K562 (cell line): Measurements from ENCODE around the gene CCDC7. TPM values are rescaled to one million over a fixed set of nuclear protein-coding genes. Genes with fewer than 3 reads are reported as not detected.

ENCODE experiments used
- CEBPB ChIP-seq: fragments of 450-650 bp; IDR thresholded peaks from 2 replicates; pipeline ENCODE4 v1.6.1; 2016; ENCODE audit warnings: missing genetic modification characterization, missing compliant biosample characterization
- ERF ChIP-seq: fragments of 450-650 bp; formaldehyde crosslinking; IDR thresholded peaks from 2 replicates; pipeline ENCODE4 v1.4.0; 2020; ENCODE audit warnings: mild to moderate bottlenecking, mixed read lengths
- GATA2 ChIP-seq: sonication (generic); formaldehyde crosslinking; IDR thresholded peaks from 2 replicates; pipeline ENCODE4 v1.4.0; 2020; ENCODE audit warnings: mild to moderate bottlenecking, missing genetic modification reagents
- HNRNPLL ChIP-seq: fragments of 200-400 bp; formaldehyde crosslinking; IDR thresholded peaks from 2 replicates; pipeline ENCODE4 v1.6.1; 2017; ENCODE audit warnings: low read length, low read depth, mild to moderate bottlenecking; ENCODE audit not compliant: poor library complexity, severe bottlenecking
- HNRNPUL1 ChIP-seq: fragments of 200-400 bp; formaldehyde crosslinking; IDR thresholded peaks from 2 replicates; pipeline ENCODE4 v1.6.1; 2017; ENCODE audit warnings: low read length
- JUNB ChIP-seq: fragments of 450-650 bp; formaldehyde crosslinking; conservative IDR thresholded peaks from 2 replicates; pipeline ENCODE4 v1.4.0; 2020; ENCODE audit warnings: mild to moderate bottlenecking
- KAT2B ChIP-seq: IDR thresholded peaks from one replicate; pipeline ENCODE4 v1.6.1; 2012; ENCODE audit warnings: low read depth, mild to moderate bottlenecking, control low read depth, inconsistent platforms, low read length, moderate library complexity
- NFYB ChIP-seq: IDR thresholded peaks from 2 replicates; pipeline ENCODE4 v1.6.1; 2011; ENCODE audit warnings: mild to moderate bottlenecking, moderate library complexity; ENCODE audit not compliant: insufficient read length; ENCODE audit errors: extremely low read depth
- NR3C1 ChIP-seq: sonication (generic); formaldehyde crosslinking; IDR thresholded peaks from 2 replicates; pipeline ENCODE4 v1.8.1; 2022; ENCODE audit warnings: missing genetic modification reagents
- SAP30 ChIP-seq: fragments of 200-600 bp; sonication (generic); IDR thresholded peaks from 2 replicates; pipeline ENCODE4 v1.6.1; 2012; ENCODE audit warnings: borderline replicate concordance, low read depth, mild to moderate bottlenecking, moderate library complexity, low read length, control low read depth, inconsistent platforms; ENCODE audit not compliant: insufficient read depth, poor library complexity, severe bottlenecking
- SP1 ChIP-seq: sonication (generic); formaldehyde crosslinking; IDR thresholded peaks from 2 replicates; pipeline ENCODE4 v1.8.1; 2022; ENCODE audit warnings: mild to moderate bottlenecking, missing genetic modification reagents
- STAT6 ChIP-seq: sonication (generic); formaldehyde crosslinking; IDR thresholded peaks from 2 replicates; pipeline ENCODE4 v1.8.1; 2023; ENCODE audit warnings: mild to moderate bottlenecking, missing genetic modification reagents
- TEAD4 ChIP-seq, 2 experiments: sonication (generic) in 1 of 2; formaldehyde crosslinking in 1 of 2; IDR thresholded peaks; 2 replicates each; pipeline versions ENCODE4 v1.6.1 to v1.8.0; 2012 to 2022; ENCODE audit warnings: borderline replicate concordance in 1 of 2, inconsistent platforms in 1 of 2, low read length in 1 of 2, mild to moderate bottlenecking in 1 of 2, missing genetic modification reagents in 1 of 2
- ZC3H8 ChIP-seq: fragments of 450-650 bp; IDR thresholded peaks from 2 replicates; pipeline ENCODE4 v1.6.1; 2017
- ZNF668 ChIP-seq: fragments of 250-450 bp; sonication (Bioruptor Pico); IDR thresholded peaks from 2 replicates; pipeline ENCODE4 v1.8.0; 2022; ENCODE audit warnings: mild to moderate bottlenecking, inconsistent platforms
- ZNF780A ChIP-seq: fragments of 250-450 bp; sonication (Bioruptor Pico); IDR thresholded peaks from 2 replicates; pipeline ENCODE4 v1.5.0; 2021; ENCODE audit warnings: mild to moderate bottlenecking
- polyA plus RNA-seq, 8 experiments: library from polyadenylated mRNA; depleted of rRNA in 4 of 8; stranded (reverse) in 5 of 8; unstranded in 3 of 8; fragments of >200 nt; fragmentation: Nextera tagmentation in 2 of 8; fragmentation: Illumina TruSeq in 1 of 8; extraction: Ambion mirVana in 2 of 8; extraction: Trizol in 1 of 8; gene quantifications; 2 replicates each; pipeline versions ENCODE4 v1.2.1 to v1.2.3, GENCODE V29; 2011 to 2014; ENCODE audit warnings: inconsistent platforms in 1 of 8, missing spikeins in 1 of 8
- total RNA-seq, 7 experiments: library from RNA; depleted of rRNA in 6 of 7; stranded (reverse); fragments of >200 nt in 6 of 7; fragmentation: Illumina TruSeq in 2 of 7; extraction: Trizol in 2 of 7; gene quantifications; 2 replicates each; pipeline versions ENCODE4 v1.2.1 to v1.2.3, GENCODE V29; 2011 to 2021; ENCODE audit warnings: low replicate concordance in 1 of 7
- TF ChIP-seq, protein P1 (sequence below): fragments of 250-450 bp; sonication (Bioruptor Pico); IDR thresholded peaks from 2 replicates; pipeline ENCODE4 v1.4.0; 2020; ENCODE audit warnings: borderline replicate concordance
- TF ChIP-seq, protein P2 (sequence below): fragments of 250-450 bp; sonication (Bioruptor Pico); IDR thresholded peaks from 2 replicates; pipeline ENCODE4 v1.8.0; 2022; ENCODE audit warnings: inconsistent platforms
- TF ChIP-seq, protein P3 (sequence below): sonication (generic); formaldehyde crosslinking; IDR thresholded peaks from 2 replicates; pipeline ENCODE4 v1.8.1; 2023; ENCODE audit warnings: mild to moderate bottlenecking, missing genetic modification reagents

CCDC7 gene
- total and polyA plus RNA-seq, 9 of the 15 experiments (the other 6 are each of a cell fraction or from before 2014, with no cell fraction given) = 1.5 to 6.6 (median 2.7) TPM

DNA sequence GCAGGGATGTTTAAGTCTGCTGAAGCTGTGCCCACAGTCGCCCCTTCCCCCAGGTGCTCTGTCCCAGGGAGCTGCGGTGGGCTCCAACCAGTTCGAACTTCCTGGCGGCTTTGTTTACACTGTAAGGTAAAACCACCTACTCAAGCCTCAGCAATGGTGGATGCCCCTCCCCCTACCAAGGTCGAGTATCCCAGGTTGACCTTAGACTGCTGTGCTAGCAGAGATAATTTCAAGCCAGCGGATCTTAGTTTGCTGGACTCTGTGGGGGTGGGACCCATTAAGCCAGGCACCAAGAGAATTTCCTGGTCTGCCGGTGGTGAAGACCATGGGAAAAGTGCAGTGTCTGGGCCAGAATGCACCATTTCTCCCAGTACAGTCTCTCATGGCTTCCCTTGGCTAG, 56.0 kb downstream of the CCDC7 start (continued):
- TF ChIP-seq, protein P1, sequence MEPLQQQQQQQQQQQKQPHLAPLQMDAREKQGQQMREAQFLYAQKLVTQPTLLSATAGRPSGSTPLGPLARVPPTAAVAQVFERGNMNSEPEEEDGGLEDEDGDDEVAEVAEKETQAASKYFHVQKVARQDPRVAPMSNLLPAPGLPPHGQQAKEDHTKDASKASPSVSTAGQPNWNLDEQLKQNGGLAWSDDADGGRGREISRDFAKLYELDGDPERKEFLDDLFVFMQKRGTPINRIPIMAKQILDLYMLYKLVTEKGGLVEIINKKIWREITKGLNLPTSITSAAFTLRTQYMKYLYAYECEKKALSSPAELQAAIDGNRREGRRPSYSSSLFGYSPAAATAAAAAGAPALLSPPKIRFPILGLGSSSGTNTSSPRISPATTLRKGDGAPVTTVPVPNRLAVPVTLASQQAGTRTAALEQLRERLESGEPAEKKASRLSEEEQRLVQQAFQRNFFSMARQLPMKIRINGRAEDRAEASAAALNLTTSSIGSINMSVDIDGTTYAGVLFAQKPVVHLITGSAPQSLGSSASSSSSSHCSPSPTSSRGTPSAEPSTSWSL (CRISPR knock-in tag) = no peak
- TF ChIP-seq TEAD4 (IDR thresholded peaks at IDR 0.05; ENCODE audit: low read length) = peak; percentile 73
- TF ChIP-seq TEAD4 (CRISPR knock-in tag; IDR thresholded peaks at IDR 0.05; ENCODE audit: borderline replicate concordance) = no peak
- TF ChIP-seq SP1 = no peak
- TF ChIP-seq ZNF668 (CRISPR knock-in tag) = no peak
- TF ChIP-seq HNRNPLL = no peak
- no peak for TF ChIP-seq NR3C1 (CRISPR knock-in tag)
- no peak for TF ChIP-seq ZC3H8
- TF ChIP-seq JUNB (CRISPR knock-in tag) = no peak
- TF ChIP-seq NFYB = no peak
- no peak for TF ChIP-seq KAT2B
- TF ChIP-seq GATA2 = no peak
- TF ChIP-seq, protein P2, sequence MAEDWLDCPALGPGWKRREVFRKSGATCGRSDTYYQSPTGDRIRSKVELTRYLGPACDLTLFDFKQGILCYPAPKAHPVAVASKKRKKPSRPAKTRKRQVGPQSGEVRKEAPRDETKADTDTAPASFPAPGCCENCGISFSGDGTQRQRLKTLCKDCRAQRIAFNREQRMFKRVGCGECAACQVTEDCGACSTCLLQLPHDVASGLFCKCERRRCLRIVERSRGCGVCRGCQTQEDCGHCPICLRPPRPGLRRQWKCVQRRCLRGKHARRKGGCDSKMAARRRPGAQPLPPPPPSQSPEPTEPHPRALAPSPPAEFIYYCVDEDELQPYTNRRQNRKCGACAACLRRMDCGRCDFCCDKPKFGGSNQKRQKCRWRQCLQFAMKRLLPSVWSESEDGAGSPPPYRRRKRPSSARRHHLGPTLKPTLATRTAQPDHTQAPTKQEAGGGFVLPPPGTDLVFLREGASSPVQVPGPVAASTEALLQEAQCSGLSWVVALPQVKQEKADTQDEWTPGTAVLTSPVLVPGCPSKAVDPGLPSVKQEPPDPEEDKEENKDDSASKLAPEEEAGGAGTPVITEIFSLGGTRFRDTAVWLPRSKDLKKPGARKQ (CRISPR knock-in tag) = no peak
- no peak for TF ChIP-seq ERF
- TF ChIP-seq HNRNPUL1 = no peak
- TF ChIP-seq, protein P3, sequence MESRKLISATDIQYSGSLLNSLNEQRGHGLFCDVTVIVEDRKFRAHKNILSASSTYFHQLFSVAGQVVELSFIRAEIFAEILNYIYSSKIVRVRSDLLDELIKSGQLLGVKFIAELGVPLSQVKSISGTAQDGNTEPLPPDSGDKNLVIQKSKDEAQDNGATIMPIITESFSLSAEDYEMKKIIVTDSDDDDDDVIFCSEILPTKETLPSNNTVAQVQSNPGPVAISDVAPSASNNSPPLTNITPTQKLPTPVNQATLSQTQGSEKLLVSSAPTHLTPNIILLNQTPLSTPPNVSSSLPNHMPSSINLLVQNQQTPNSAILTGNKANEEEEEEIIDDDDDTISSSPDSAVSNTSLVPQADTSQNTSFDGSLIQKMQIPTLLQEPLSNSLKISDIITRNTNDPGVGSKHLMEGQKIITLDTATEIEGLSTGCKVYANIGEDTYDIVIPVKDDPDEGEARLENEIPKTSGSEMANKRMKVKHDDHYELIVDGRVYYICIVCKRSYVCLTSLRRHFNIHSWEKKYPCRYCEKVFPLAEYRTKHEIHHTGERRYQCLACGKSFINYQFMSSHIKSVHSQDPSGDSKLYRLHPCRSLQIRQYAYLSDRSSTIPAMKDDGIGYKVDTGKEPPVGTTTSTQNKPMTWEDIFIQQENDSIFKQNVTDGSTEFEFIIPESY (CRISPR knock-in tag) = no peak
- TF ChIP-seq CEBPB (tag) = no peak
- TF ChIP-seq STAT6 (CRISPR knock-in tag) = no peak
- no peak for TF ChIP-seq ZNF780A (CRISPR knock-in tag)
- TF ChIP-seq SAP30 = no peak
